CD4-positive, alpha-beta T cell treated with Interleukin-15 for 4 hours (primary cell): ENCODE results near the gene CLIP3.
A peak's percentile ranks its signal among the peaks of the same experiment; 100 is the strongest.
"Not testable (repeated sequence)": the region's sequence is repeated elsewhere in the genome, so short reads cannot be mapped to it uniquely, and the experiment has no call there.

Source experiments
- DNase-seq: peaks from one replicate; pipeline ENCODE4 v3.0.0-alpha.2; 2020; ENCODE audit warnings: low spot score

Gene CLIP3

GRCh38 chr19:36032251-36033104 is at the start of gene CLIP3:
Gene CLIP3 (minus strand): TSS chr19:36032873. CDS start chr19:36032357, 516 bp downstream.
- peak; percentile 27 for DNase-seq

GRCh38 chr19:36081894-36082293 is 49.2 kb upstream of the CLIP3 start:
- no peak for DNase-seq

GRCh38 chr19:36081385-36081784 is 48.7 kb upstream of the CLIP3 start:
- DNase-seq: no peak

GRCh38 chr19:36079389-36079945 is 46.8 kb upstream of the CLIP3 start:
- DNase-seq: no peak

- no peak for DNase-seq
Measured at GRCh38 chr19:36073121-36073876, 40.6 kb upstream of the CLIP3 start.

GRCh38 chr19:36072081-36072480 is 39.4 kb upstream of the CLIP3 start:
- no peak for DNase-seq

- not testable (repeated sequence) for DNase-seq
Measured at GRCh38 chr19:36068810-36069499, 36.3 kb upstream of the CLIP3 start.

GRCh38 chr19:36067681-36068080 is 35.0 kb upstream of the CLIP3 start:
- no peak for DNase-seq

- no peak for DNase-seq
Measured at GRCh38 chr19:36064826-36065225, 32.2 kb upstream of the CLIP3 start.

- DNase-seq: no peak
Measured at GRCh38 chr19:36061367-36061766, 28.7 kb upstream of the CLIP3 start.

- DNase-seq: no peak
Measured at GRCh38 chr19:36060430-36060829, 27.8 kb upstream of the CLIP3 start.

- DNase-seq: no peak
Measured at GRCh38 chr19:36059180-36059910, 26.7 kb upstream of the CLIP3 start.

GRCh38 chr19:36058481-36059179 is 26.0 kb upstream of the CLIP3 start:
- no peak for DNase-seq

- DNase-seq: peak; percentile 91
Measured at GRCh38 chr19:36054733-36055686, 22.3 kb upstream of the CLIP3 start, which contains the start of gene WDR62. Gene WDR62 (plus strand): TSS chr19:36054897. CDS start chr19:36054972, 75 bp downstream.

GRCh38 chr19:36054119-36054732 is 21.6 kb upstream of the CLIP3 start, which contains the start of gene THAP8:
Gene THAP8 (minus strand): TSS chr19:36054285. CDS start chr19:36054217, 68 bp downstream.
- peak; percentile 100 for DNase-seq

GRCh38 chr19:36051637-36052036 is 19.0 kb upstream of the CLIP3 start:
- DNase-seq: no peak

- no peak for DNase-seq
Measured at GRCh38 chr19:36051236-36051635, 18.6 kb upstream of the CLIP3 start.

- no peak for DNase-seq
Measured at GRCh38 chr19:36049080-36049698, 16.5 kb upstream of the CLIP3 start.

GRCh38 chr19:36047835-36048234 is 15.2 kb upstream of the CLIP3 start:
- no peak for DNase-seq
